Measurements from ENCODE around the gene JKAMP. TPM values are rescaled to one million over a fixed set of nuclear protein-coding genes. Genes with fewer than 3 reads are reported as not detected.

The JKAMP gene
- total and polyA plus RNA-seq, 2 donors = 32.0 to 51.3 TPM

GRCh38 chr14:59465316-59466135, 18.8 kb upstream of the JKAMP start, which contains the start of gene GPR135:
Gene GPR135 (minus strand): TSS chr14:59465380. CDS start chr14:59465226, 154 bp downstream.
- Histone ChIP-seq H3K27me3 (ENCODE audit: control insufficient read depth in 2 of 2, insufficient read depth in 1 of 2, low read length in 1 of 2) (peaks cover 8 to 29% of the 10 kb centered on the region in 2 donors), H3K36me3 (ENCODE audit: control insufficient read depth in 2 of 2, insufficient read depth in 2 of 2, low read length in 1 of 2) (peaks cover 0 to 3% of the 10 kb centered on the region in 2 donors), H3K9me3 (ENCODE audit: control insufficient read depth in 2 of 2, insufficient read depth in 1 of 2, low read length in 1 of 2) (no peaks in the 10 kb centered on the region), H3K4me1 (ENCODE audit: control insufficient read depth in 2 of 2, insufficient read depth in 2 of 2, low read length in 2 of 2) (peaks cover 8 to 9% of the 10 kb centered on the region in 2 donors), H3K4me3 (ENCODE audit: low read length in 2 of 2) (peak within 1 kb of the TSS; percentile 29 to 65), H3K27ac (ENCODE audit: low read depth in 1 of 2, low read length in 1 of 2) (no peak within 1 kb of the TSS)
- WGBS = 22% methylated on average over 40 of the region's 40 CpGs
- DNase-seq (ENCODE audit: low read depth in 6 of 9, low spot score in 9 of 9) = peak in 3 of 9 donors; percentile 8 to 30 (median 15)

GRCh38 chr14:59474172-59474571, 10.1 kb upstream of the JKAMP start:
- WGBS = 88% methylated on average over 1 of the region's 1 CpG
- Histone ChIP-seq H3K36me3 (ENCODE audit: control insufficient read depth in 2 of 2, insufficient read depth in 2 of 2, low read length in 1 of 2) (peaks cover 3 to 10% of the 10 kb centered on the region in 2 donors), H3K27me3 (ENCODE audit: control insufficient read depth in 2 of 2, insufficient read depth in 1 of 2, low read length in 1 of 2) (no peaks in the 10 kb centered on the region), H3K4me3 (ENCODE audit: low read length in 2 of 2) (no peak overlapping the region), H3K27ac (ENCODE audit: low read depth in 1 of 2, low read length in 1 of 2) (no peak overlapping the region), H3K4me1 (ENCODE audit: control insufficient read depth in 2 of 2, insufficient read depth in 2 of 2, low read length in 2 of 2) (no peaks in the 10 kb centered on the region), H3K9me3 (ENCODE audit: control insufficient read depth in 2 of 2, insufficient read depth in 1 of 2, low read length in 1 of 2) (no peaks in the 10 kb centered on the region)
- no peak for DNase-seq (ENCODE audit: low read depth in 6 of 9, low spot score in 9 of 9)

- H3K27ac ChIP-seq (ENCODE audit: low read depth in 1 of 2, low read length in 1 of 2) = no peak overlapping the region
- H3K4me3 ChIP-seq (ENCODE audit: low read length in 2 of 2) = no peak overlapping the region
- no peak for DNase-seq (ENCODE audit: low read depth in 6 of 9, low spot score in 9 of 9)
- WGBS = 99% methylated on average over 1 of the region's 1 CpG
- no peaks in the 10 kb centered on the region for H3K9me3 ChIP-seq (ENCODE audit: control insufficient read depth in 2 of 2, insufficient read depth in 1 of 2, low read length in 1 of 2)
- peaks cover 0 to 10% of the 10 kb centered on the region in 2 donors for H3K36me3 ChIP-seq (ENCODE audit: control insufficient read depth in 2 of 2, insufficient read depth in 2 of 2, low read length in 1 of 2)
- H3K27me3 ChIP-seq (ENCODE audit: control insufficient read depth in 2 of 2, insufficient read depth in 1 of 2, low read length in 1 of 2) = no peaks in the 10 kb centered on the region
- no peaks in the 10 kb centered on the region for H3K4me1 ChIP-seq (ENCODE audit: control insufficient read depth in 2 of 2, insufficient read depth in 2 of 2, low read length in 2 of 2)
Measured at GRCh38 chr14:59475709-59476108, 8.6 kb upstream of the JKAMP start.

GRCh38 chr14:59478540-59478939, 5.8 kb upstream of the JKAMP start:
- H3K27ac ChIP-seq (ENCODE audit: low read depth in 1 of 2, low read length in 1 of 2) = no peak overlapping the region
- H3K4me1 ChIP-seq (ENCODE audit: control insufficient read depth in 2 of 2, insufficient read depth in 2 of 2, low read length in 2 of 2) = peaks cover 6 to 10% of the 10 kb centered on the region in 2 donors
- WGBS = over 99% methylated on average over 3 of the region's 3 CpGs
- H3K4me3 ChIP-seq (ENCODE audit: low read length in 2 of 2) = no peak overlapping the region
- DNase-seq (ENCODE audit: low read depth in 6 of 9, low spot score in 9 of 9) = no peak
- H3K9me3 ChIP-seq (ENCODE audit: control insufficient read depth in 2 of 2, insufficient read depth in 1 of 2, low read length in 1 of 2) = no peaks in the 10 kb centered on the region
- H3K36me3 ChIP-seq (ENCODE audit: control insufficient read depth in 2 of 2, insufficient read depth in 2 of 2, low read length in 1 of 2) = peaks cover 0 to 10% of the 10 kb centered on the region in 2 donors
- no peaks in the 10 kb centered on the region for H3K27me3 ChIP-seq (ENCODE audit: control insufficient read depth in 2 of 2, insufficient read depth in 1 of 2, low read length in 1 of 2)

GRCh38 chr14:59480166-59480565, 4.2 kb upstream of the JKAMP start:
- Histone ChIP-seq H3K27ac (ENCODE audit: low read depth in 1 of 2, low read length in 1 of 2) (no peak overlapping the region), H3K27me3 (ENCODE audit: control insufficient read depth in 2 of 2, insufficient read depth in 1 of 2, low read length in 1 of 2) (no peaks in the 10 kb centered on the region), H3K36me3 (ENCODE audit: control insufficient read depth in 2 of 2, insufficient read depth in 2 of 2, low read length in 1 of 2) (peaks cover 0 to 5% of the 10 kb centered on the region in 2 donors), H3K9me3 (ENCODE audit: control insufficient read depth in 2 of 2, insufficient read depth in 1 of 2, low read length in 1 of 2) (no peaks in the 10 kb centered on the region), H3K4me1 (ENCODE audit: control insufficient read depth in 2 of 2, insufficient read depth in 2 of 2, low read length in 2 of 2) (peaks cover 8 to 12% of the 10 kb centered on the region in 2 donors), H3K4me3 (ENCODE audit: low read length in 2 of 2) (no peak overlapping the region)
- DNase-seq (ENCODE audit: low read depth in 6 of 9, low spot score in 9 of 9) = no peak
- 94% methylated on average over 1 of the region's 1 CpG for WGBS

- no peak for DNase-seq (ENCODE audit: low read depth in 6 of 9, low spot score in 9 of 9)
- no peaks in the 10 kb centered on the region for H3K36me3 ChIP-seq (ENCODE audit: control insufficient read depth in 2 of 2, insufficient read depth in 2 of 2, low read length in 1 of 2)
- peaks cover 11 to 16% of the 10 kb centered on the region in 2 donors for H3K4me1 ChIP-seq (ENCODE audit: control insufficient read depth in 2 of 2, insufficient read depth in 2 of 2, low read length in 2 of 2)
- no peak overlapping the region for H3K27ac ChIP-seq (ENCODE audit: low read depth in 1 of 2, low read length in 1 of 2)
- WGBS = 99% methylated on average over 2 of the region's 2 CpGs
- H3K9me3 ChIP-seq (ENCODE audit: control insufficient read depth in 2 of 2, insufficient read depth in 1 of 2, low read length in 1 of 2) = no peaks in the 10 kb centered on the region
- no peaks in the 10 kb centered on the region for H3K27me3 ChIP-seq (ENCODE audit: control insufficient read depth in 2 of 2, insufficient read depth in 1 of 2, low read length in 1 of 2)
- no peak overlapping the region for H3K4me3 ChIP-seq (ENCODE audit: low read length in 2 of 2)
Measured at GRCh38 chr14:59481407-59481806, 2.9 kb upstream of the JKAMP start.

- H3K27me3 ChIP-seq (ENCODE audit: control insufficient read depth in 2 of 2, insufficient read depth in 1 of 2, low read length in 1 of 2) = no peaks in the 10 kb centered on the region
- 95% methylated on average over 2 of the region's 2 CpGs for WGBS
- no peak overlapping the region for H3K4me3 ChIP-seq (ENCODE audit: low read length in 2 of 2)
- no peak overlapping the region for H3K27ac ChIP-seq (ENCODE audit: low read depth in 1 of 2, low read length in 1 of 2)
- no peak for DNase-seq (ENCODE audit: low read depth in 6 of 9, low spot score in 9 of 9)
- H3K4me1 ChIP-seq (ENCODE audit: control insufficient read depth in 2 of 2, insufficient read depth in 2 of 2, low read length in 2 of 2) = peaks cover 11 to 16% of the 10 kb centered on the region in 2 donors
- H3K36me3 ChIP-seq (ENCODE audit: control insufficient read depth in 2 of 2, insufficient read depth in 2 of 2, low read length in 1 of 2) = no peaks in the 10 kb centered on the region
- H3K9me3 ChIP-seq (ENCODE audit: control insufficient read depth in 2 of 2, insufficient read depth in 1 of 2, low read length in 1 of 2) = no peaks in the 10 kb centered on the region
Measured at GRCh38 chr14:59481871-59482540, 2.3 kb upstream of the JKAMP start.

- Histone ChIP-seq H3K36me3 (ENCODE audit: control insufficient read depth in 2 of 2, insufficient read depth in 2 of 2, low read length in 1 of 2) (peaks cover 0 to 3% of the 10 kb centered on the region in 2 donors), H3K4me3 (ENCODE audit: low read length in 2 of 2) (peak overlapping the region; percentile 76 to 94), H3K27ac (ENCODE audit: low read depth in 1 of 2, low read length in 1 of 2) (no peak overlapping the region), H3K27me3 (ENCODE audit: control insufficient read depth in 2 of 2, insufficient read depth in 1 of 2, low read length in 1 of 2) (no peaks in the 10 kb centered on the region), H3K4me1 (ENCODE audit: control insufficient read depth in 2 of 2, insufficient read depth in 2 of 2, low read length in 2 of 2) (peaks cover 11 to 16% of the 10 kb centered on the region in 2 donors), H3K9me3 (ENCODE audit: control insufficient read depth in 2 of 2, insufficient read depth in 1 of 2, low read length in 1 of 2) (no peaks in the 10 kb centered on the region)
- 84% methylated on average over 6 of the region's 6 CpGs for WGBS
- no peak for DNase-seq (ENCODE audit: low read depth in 6 of 9, low spot score in 9 of 9)
Measured at GRCh38 chr14:59482541-59483331, 1.6 kb upstream of the JKAMP start.

All from thymus (tissue), 11 donors.